Body of pancreas (tissue), 4 donors: Measurements from ENCODE around the gene TTLL1.

ENCODE experiments used
- POLR2A ChIP-seq, 3 donors: fragments of 450-650 bp; IDR thresholded peaks; one replicate each; pipeline ENCODE4 v1.6.1; 2016; ENCODE audit warnings: antibody characterized with exemption in 3 of 3, mild to moderate bottlenecking in 2 of 3
- TF ChIP-seq, protein P1 (sequence below), 7 experiments: fragments of 450-650 bp in 4 of 7; fragments of 200-600 bp in 3 of 7; sonication (generic) in 3 of 7; IDR thresholded peaks; one replicate each; pipeline ENCODE4 v1.5.1; 2016 to 2019; ENCODE audit warnings: antibody characterized with exemption in 7 of 7

GRCh38 chr22:43038325-43038724 is 50.9 kb downstream of the TTLL1 start:
- TF ChIP-seq, protein P1, sequence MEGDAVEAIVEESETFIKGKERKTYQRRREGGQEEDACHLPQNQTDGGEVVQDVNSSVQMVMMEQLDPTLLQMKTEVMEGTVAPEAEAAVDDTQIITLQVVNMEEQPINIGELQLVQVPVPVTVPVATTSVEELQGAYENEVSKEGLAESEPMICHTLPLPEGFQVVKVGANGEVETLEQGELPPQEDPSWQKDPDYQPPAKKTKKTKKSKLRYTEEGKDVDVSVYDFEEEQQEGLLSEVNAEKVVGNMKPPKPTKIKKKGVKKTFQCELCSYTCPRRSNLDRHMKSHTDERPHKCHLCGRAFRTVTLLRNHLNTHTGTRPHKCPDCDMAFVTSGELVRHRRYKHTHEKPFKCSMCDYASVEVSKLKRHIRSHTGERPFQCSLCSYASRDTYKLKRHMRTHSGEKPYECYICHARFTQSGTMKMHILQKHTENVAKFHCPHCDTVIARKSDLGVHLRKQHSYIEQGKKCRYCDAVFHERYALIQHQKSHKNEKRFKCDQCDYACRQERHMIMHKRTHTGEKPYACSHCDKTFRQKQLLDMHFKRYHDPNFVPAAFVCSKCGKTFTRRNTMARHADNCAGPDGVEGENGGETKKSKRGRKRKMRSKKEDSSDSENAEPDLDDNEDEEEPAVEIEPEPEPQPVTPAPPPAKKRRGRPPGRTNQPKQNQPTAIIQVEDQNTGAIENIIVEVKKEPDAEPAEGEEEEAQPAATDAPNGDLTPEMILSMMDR (IDR thresholded peaks at IDR 0.05), result no peak
- no peak for TF ChIP-seq POLR2A (IDR thresholded peaks at IDR 0.05)
